ENCODE data around the gene CA5A. TPM values are rescaled to one million over a fixed set of nuclear protein-coding genes. Genes with fewer than 3 reads are reported as not detected.

The CA5A gene
- total RNA-seq, 1 experiment from 2014 or later: not detected

Other genes with a start within 250 kb of the CA5A start
- 11.6 and 23.7 TPM in 2 replicates for gene KLHDC4, start 170.5 kb downstream of the CA5A start, total RNA-seq (2014; rRNA removed; shearing (Covaris generic))
- 24.9 and 31.6 TPM in 2 replicates for gene SLC7A5, start 67.0 kb downstream of the CA5A start, total RNA-seq (2014; rRNA removed; shearing (Covaris generic))
- gene BANP, start 14.9 kb upstream of the CA5A start, total RNA-seq (2014; rRNA removed; shearing (Covaris generic)): 16.1 and 16.7 TPM in 2 replicates

All from Daoy (cell line).